IPS-NIHi7 (cell line): Measurements from ENCODE around the gene LTF.
A peak's percentile ranks its signal among the peaks of the same experiment; 100 is the strongest.

Source experiments
- DNase-seq: peaks from one replicate; pipeline ENCODE4 v3.0.0; 2012; ENCODE audit warnings: mixed read lengths; ENCODE audit errors: extremely low spot score

The LTF gene

GRCh38 chr3:46491089-46492070, 26.7 kb upstream of the LTF start:
- DNase-seq = no peak

DNA sequence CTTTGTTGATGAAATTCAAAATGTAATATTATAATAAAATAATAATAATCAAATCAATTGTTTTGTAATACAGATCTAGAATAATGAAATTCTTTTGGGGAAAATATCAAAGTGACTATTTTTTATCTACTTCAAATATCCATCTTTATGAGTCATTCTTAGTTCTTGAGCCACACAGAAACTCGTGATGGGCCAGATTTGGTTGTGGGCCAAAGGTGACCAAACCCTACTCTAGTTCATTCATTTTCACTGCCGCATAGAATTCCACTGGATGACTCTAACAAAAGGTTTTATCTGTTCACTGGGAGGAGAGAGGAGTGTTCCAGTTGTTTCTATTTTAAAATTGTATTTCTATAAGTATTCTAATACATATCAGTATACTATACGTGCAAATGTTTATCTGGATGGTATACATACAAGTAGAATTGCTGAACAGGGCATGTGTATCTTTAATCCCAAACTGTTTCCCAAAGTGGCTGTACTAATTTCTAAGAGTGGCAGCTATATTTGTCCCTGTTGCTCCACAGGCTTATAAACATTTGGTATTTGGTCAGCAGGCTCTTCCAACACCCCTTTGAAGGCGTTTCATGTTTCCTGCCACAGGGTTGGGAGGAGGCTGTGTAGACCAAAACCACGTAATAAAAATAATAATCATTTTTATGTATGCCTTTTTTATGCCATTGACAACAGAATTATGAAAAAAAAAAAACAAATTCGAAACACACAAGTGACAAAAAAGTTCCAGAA, 25.8 kb upstream of the LTF start:
- DNase-seq = no peak

DNA sequence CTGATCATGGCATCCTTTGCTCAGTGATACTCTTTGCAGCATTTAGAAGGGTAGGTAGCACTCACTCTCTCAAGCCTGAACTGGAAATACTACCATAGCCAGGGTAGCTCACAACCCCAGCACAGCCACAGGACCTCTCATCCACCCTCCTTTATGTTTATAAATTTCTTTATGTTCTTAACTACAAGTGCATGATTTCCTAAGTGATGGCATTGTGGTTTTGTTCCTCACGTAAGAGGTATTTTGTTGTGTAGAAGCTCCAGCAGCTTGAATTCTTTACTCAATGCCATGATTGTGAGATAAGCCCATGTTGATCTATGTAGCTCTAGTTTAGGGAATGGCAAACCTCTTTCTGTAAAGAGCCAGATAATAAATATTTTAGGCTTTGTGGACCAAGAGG, 25.2 kb upstream of the LTF start:
- no peak for DNase-seq

DNA sequence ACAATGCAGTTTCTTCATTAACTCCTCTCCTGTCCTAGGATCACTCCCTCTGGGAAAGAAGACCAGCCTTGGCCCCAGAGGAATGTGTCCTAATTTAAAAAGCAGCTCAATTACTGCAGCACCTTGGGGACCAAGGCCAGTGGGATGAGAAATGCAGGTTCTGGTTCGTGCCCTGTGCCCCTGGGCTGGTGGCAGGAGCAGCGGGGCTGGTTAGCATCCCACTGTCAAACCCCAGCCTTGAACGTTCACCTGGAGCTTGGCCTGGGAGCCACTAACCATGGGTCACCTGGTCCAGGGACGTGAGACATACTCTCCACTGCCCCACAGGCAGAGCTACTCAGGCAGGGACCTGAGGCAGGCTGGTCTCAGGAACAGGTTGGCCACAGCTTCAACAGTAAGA, 24.7 kb upstream of the LTF start:
- DNase-seq = no peak

GRCh38 chr3:46488735-46489361, 24.1 kb upstream of the LTF start:
- peak; percentile 99 for DNase-seq

GRCh38 chr3:46485779-46486175, 21.1 kb upstream of the LTF start:
- DNase-seq = no peak

- peak; percentile 54 for DNase-seq
Observed at GRCh38 chr3:46484911-46485778, 20.4 kb upstream of the LTF start.

GRCh38 chr3:46484388-46484787, 19.7 kb upstream of the LTF start:
- no peak for DNase-seq

DNA sequence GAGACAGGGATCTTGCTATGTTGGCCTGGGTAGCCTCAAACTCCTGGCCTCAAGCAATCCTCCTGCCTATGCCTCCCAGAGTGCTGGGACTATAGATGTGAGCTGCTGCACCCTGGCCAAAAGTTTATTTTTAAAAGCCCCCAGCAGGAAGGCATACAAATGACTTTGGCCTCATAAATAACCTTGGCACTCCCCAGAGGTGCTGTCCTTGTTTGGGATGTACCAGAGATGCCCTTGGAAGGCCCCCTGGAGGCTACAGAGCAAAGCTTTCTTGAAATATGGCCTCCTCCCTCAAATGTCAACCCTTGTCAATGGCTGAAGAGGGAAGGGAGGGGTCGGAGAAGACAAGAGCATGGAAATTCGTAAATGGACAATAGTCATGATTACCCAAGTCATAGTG, 19.1 kb upstream of the LTF start:
- DNase-seq = no peak

DNA sequence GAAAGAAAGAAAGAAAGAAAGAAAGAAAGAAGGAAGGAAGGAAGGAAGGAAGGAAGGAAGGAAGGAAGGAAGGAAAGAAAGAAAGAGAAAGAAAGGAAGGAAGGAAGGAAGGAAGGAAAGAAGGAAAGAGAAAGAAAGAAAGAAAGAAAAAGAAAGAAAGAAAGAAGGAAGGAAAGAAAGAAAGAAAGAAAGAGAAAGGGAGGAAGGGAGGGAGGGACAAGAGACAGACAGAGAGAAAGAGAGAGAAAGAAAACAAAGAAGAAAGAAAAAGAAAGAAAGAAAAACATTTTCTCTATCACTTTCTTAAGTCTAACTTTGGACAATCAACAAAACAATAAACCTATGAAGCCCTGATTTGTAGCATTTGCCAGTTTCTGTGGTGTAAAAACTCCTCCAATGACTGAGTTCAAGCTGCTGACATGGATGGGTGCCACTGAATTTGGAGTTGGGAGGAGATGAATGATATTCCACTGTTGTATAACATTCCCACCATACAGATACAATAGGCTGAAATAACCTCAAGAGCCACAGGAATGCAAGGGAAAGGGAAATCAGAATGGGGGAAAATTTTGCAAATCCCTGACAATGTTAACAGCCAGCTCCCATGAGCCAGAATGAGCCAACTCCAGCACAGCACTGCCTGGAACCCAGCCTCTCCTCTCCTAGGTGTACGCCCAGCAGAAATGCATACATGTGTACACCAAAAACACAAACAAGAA, 18.1 kb upstream of the LTF start:
- DNase-seq = no peak

DNA sequence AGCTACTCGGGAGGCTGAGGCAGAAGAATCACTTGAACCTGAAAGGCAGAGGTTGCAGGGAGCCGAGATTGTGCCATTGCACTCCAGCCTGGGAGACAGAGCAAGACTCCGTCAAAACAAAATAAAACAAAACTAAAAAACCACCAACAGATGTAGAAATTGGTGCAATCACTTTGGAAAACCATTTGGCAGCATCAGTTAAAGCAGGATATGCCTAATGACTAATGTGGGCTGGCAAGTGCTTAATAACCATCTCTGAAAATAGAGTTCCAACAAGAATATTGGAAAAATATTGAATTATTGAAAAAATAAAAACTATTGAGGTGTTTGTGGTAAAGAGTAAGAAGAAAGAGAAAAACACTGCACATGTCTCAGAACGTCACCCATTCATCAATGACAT, 16.9 kb upstream of the LTF start:
- no peak for DNase-seq

- no peak for DNase-seq
Observed at GRCh38 chr3:46480491-46481195, 15.9 kb upstream of the LTF start.

GRCh38 chr3:46479696-46480095, 15.0 kb upstream of the LTF start:
- DNase-seq = no peak

DNA sequence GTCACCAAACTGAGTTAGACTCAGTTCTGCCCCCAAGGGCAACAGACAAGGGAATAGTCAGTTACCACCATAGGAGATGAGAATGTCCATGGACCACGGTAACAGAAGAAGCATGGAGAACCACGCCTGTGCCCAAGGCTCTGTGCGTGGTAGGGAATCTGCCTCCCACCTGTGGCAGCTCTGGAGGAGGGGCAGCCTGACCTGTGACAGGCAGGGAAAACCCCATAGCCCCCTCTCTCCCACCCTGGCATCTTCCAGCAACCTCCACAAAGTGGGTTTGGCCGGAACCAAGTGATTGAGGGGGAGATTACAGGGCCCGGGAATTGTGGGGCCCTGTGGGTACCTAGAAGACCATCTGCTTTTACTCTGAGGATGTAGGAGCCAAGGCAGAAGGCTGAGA, 14.3 kb upstream of the LTF start:
- no peak for DNase-seq

GRCh38 chr3:46478341-46478740, 13.6 kb upstream of the LTF start:
- no peak for DNase-seq

- no peak for DNase-seq
Observed at GRCh38 chr3:46477756-46478155, 13.1 kb upstream of the LTF start.

DNA sequence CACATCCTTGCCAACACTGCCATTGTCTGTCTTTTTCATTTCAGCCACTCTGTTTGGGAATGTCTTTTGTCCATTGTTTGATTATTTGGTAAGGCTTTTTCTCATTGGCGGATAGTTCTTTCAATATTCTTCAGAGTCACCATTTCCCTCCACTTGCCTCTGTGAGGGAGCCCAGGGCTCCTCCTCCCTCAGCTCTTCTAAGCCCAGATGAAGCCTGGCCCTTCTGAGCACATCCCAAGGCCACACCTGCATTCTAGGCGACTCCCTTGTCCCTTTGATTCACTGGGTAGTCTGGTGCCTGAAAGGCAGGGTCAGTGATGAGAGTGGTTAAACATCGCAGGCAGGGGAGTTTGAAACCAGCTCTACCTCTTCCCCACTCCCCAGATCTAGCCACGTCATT, 12.4 kb upstream of the LTF start:
- no peak for DNase-seq

DNA sequence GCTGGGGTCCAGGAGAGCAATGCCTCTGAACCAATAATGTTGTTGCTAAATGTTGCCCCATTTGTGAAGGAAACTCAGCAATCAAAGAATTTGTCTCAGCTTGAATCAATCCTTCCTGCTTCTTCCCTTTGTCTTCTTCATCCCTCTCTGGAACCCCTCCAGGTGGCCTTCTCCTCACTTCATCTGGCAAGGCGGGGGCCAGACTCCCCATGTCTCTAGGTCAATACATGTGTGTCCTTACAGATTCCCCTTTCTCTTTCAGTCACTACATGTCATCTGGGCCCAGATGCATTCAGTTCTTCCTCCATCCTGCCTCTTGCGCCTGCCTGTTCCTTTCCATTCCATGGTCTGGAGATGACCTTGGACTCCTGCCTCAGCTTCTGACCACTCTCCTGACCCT, 8.0 kb upstream of the LTF start:
- no peak for DNase-seq

DNA sequence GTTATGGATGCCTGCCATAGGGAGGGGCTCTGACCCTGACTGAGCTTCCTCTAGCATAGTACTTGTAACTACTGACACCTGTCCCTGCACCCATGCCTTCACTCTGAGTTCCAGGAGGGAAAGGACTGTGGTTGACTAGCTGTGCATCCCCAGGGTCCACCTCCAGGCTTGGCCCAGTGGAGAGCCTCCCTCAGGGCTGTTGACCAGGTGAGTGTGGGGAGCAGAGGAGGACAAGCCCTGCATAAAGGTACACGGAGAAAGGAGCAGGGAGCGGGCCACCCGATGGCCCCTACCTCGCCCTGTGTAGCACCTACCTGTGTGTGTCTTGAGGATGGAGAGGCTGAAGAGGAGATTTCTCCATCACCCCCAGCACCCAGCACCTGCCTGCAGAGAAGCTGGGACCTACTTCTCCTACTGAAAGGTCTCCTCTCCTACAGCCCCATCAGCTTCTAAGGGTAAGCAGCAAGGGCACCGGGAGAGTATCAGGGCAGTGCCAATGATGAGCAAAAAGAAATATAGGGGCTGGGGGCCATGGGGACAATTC, 6.7 kb upstream of the LTF start:
- no peak for DNase-seq

- DNase-seq = no peak
Observed at GRCh38 chr3:46470831-46471230, 6.1 kb upstream of the LTF start.
